ENCODE results near the gene GRM7. TPM values are rescaled to one million over a fixed set of nuclear protein-coding genes. Genes with fewer than 3 reads are reported as not detected.
A peak's percentile ranks its signal among the peaks of the same experiment; 100 is the strongest.

GRM7 gene
- total RNA-seq, 4 donors from 2014 or later = 0.09 TPM; not detected in 3

DNA sequence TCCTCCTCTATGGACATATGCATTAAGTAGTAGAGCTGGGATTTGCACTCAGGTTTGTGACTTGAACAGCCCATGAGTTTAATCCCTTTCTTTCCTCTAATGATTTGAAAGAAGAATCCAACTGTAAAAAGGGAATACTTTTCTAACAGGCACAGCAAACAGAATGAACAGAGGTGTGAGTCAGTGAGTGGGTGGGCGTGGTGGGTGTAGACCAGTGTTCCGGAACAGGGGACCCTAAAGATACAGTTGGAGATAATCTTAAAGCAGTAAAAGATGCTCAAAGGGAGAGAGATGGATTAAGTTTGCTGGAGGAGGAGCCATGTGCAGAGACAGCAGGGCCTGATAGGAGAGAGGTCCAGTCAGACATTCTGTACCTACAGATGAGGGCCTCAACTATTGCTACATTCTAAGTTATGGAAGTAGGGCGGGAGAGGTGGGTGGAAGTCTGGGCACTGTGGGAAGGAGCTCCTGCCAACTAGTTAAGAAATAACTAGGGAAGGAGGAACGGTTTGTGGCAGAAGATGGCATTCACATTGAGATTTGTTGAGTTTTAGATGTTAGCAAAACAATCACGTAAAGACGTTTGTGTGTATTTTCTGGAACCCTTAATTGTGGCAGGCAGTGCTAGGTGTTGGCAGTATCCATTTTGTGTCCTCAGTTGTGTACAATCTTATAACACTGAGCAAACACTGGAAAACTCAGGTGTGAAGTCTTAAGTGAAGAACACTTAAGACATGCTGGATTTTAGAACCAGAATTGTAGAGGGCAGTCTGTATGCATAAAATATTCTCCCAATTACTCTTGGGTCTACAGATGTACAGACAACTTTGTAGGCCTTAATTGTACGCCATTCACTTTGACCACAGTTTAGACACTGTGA is 511.0 kb downstream of the GRM7 start:
- H3K4me1 ChIP-seq = no peaks in the 10 kb centered on the region
- no peak for DNase-seq
- no peaks in the 10 kb centered on the region for H3K9me3 ChIP-seq
- WGBS, 2 donors = 61 to 66% methylated on average over 7 of the region's 7 CpGs
- TF ChIP-seq, protein P1, sequence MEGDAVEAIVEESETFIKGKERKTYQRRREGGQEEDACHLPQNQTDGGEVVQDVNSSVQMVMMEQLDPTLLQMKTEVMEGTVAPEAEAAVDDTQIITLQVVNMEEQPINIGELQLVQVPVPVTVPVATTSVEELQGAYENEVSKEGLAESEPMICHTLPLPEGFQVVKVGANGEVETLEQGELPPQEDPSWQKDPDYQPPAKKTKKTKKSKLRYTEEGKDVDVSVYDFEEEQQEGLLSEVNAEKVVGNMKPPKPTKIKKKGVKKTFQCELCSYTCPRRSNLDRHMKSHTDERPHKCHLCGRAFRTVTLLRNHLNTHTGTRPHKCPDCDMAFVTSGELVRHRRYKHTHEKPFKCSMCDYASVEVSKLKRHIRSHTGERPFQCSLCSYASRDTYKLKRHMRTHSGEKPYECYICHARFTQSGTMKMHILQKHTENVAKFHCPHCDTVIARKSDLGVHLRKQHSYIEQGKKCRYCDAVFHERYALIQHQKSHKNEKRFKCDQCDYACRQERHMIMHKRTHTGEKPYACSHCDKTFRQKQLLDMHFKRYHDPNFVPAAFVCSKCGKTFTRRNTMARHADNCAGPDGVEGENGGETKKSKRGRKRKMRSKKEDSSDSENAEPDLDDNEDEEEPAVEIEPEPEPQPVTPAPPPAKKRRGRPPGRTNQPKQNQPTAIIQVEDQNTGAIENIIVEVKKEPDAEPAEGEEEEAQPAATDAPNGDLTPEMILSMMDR (IDR thresholded peaks at IDR 0.05) = no peak
- no peak for TF ChIP-seq POLR2A (IDR thresholded peaks at IDR 0.05)
- intact Hi-C loops (cut with DNase I) = no loop called here
- H3K36me3 ChIP-seq = no peaks in the 10 kb centered on the region
- H3K4me3 ChIP-seq = no peak overlapping the region
- no peak overlapping the region for H3K27ac ChIP-seq
- no peaks in the 10 kb centered on the region for H3K27me3 ChIP-seq

DNA sequence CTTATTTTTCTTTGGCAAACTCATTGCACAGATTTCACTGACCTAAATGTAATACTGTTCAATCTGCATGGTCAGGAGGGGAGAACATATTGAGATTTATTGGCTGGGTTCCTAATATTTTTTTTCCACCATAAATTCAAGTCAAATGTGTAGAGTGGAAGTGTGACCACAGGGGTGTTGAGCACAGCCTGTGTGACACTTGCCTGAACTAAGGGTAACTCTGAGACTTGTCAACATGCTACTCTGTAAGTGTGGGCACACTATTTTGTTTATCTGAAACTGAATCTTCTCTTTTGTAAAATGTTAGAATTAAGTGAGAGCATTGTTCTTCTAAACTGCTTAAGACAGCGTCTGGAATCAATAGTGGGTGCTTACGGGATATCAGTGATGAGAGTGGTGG is 516.2 kb downstream of the GRM7 start:
- Histone ChIP-seq H3K36me3 (no peaks in the 10 kb centered on the region), H3K4me1 (no peaks in the 10 kb centered on the region), H3K9me3 (no peaks in the 10 kb centered on the region), H3K27ac (no peak overlapping the region), H3K4me3 (no peak overlapping the region), H3K27me3 (no peaks in the 10 kb centered on the region)
- 78 to 83% methylated on average over 2 of the region's 2 CpGs for WGBS, 2 donors
- intact Hi-C loops (cut with DNase I) = no loop called here
- TF ChIP-seq, protein P1 (IDR thresholded peaks at IDR 0.05) = no peak
- no peak for DNase-seq

DNA sequence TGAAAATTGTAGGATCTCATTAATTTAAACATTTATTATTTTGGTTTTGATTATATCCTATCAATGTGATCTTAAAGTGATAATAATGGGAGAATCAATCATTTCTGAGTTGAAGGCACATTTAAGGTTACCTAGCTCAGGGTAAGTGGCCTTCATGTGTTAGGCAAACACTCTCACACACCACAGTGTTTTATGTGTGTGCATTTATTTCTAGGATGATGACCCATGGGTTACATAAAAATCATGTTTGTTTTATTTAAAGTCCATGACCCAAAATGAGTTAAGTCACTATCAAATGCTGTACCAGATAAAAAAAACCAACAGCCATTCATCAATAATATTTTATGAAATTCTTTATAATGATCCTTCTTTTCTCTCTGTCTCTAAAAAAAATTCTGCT is 520.8 kb downstream of the GRM7 start:
- intact Hi-C loops (cut with DNase I) = no loop called here
- H3K27me3 ChIP-seq = no peaks in the 10 kb centered on the region
- H3K4me3 ChIP-seq = no peak overlapping the region
- peaks cover 0 to 7% (median 3%) of the 10 kb centered on the region in 3 donors for H3K4me1 ChIP-seq
- no peaks in the 10 kb centered on the region for H3K9me3 ChIP-seq
- DNase-seq = no peak
- TF ChIP-seq POLR2A (IDR thresholded peaks at IDR 0.05) = no peak
- TF ChIP-seq, protein P1 (IDR thresholded peaks at IDR 0.05) = no peak
- H3K36me3 ChIP-seq = no peaks in the 10 kb centered on the region
- no peak overlapping the region for H3K27ac ChIP-seq

DNA sequence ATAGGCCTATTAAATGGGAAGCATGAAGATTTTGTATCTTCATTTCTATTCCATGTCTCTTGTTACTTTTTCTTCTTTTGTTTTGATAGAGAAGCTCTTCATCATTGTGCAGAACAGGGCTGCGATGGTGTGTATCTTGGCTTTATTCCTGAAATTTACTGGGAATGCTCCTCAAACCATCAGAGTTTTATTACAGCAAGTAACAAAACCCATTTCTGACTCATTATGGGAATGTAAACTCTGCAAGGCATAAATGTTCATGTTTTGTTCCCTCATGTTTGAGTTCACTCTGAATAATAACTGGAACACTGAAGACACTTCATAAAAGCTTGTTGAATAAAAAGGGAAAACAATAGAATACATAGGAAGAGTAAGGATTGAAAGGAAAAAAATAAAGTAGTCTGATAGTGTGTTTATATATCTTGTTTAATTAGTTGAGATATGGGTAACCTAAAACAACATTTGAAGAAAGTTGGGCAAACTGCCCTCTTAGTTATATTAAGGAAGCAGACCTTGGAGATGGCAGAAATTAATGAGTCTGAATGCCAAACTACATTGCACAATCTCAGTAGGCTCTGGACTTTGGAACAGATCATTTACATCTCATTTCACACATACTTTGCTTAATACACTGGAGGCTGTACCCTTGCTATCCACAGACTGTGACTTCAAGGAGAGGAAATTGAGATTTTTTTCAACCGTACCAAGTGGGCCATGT is 521.5 kb downstream of the GRM7 start:
- H3K36me3 ChIP-seq = no peaks in the 10 kb centered on the region
- H3K4me1 ChIP-seq = peaks cover 0 to 7% (median 3%) of the 10 kb centered on the region in 3 donors
- H3K4me3 ChIP-seq = no peak overlapping the region
- TF ChIP-seq, protein P1 (IDR thresholded peaks at IDR 0.05) = no peak
- TF ChIP-seq POLR2A (IDR thresholded peaks at IDR 0.05) = no peak
- intact Hi-C loops (cut with DNase I) = no loop called here
- DNase-seq = no peak
- H3K9me3 ChIP-seq = no peaks in the 10 kb centered on the region
- peak overlapping the region in 2 of 4 donors; percentile 38 to 54 for H3K27ac ChIP-seq
- whole genome bisulfite sequencing, 2 donors = 21 to 39% methylated on average over 2 of the region's 2 CpGs
- H3K27me3 ChIP-seq = no peaks in the 10 kb centered on the region

DNA sequence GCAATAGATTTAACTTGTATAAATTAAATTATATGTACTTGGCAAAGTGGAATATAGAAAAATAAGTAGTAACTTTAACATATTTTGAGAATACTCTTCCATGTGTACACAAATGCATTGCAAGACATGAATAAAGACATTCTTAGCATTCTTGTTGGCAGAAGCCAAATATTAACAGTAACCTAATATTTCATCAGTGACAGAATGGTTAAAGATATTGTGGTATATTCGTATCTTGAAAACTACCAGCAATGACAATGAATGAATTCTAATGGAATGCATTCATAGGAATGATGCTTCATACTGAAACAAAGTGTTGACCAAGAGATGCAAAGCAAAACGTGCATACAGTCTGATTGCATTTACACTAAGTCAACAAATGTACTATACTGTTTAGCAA is 524.7 kb downstream of the GRM7 start:
- Histone ChIP-seq H3K27ac (no peak overlapping the region), H3K4me1 (peaks cover 0 to 7% (median 3%) of the 10 kb centered on the region in 3 donors), H3K9me3 (no peaks in the 10 kb centered on the region), H3K4me3 (no peak overlapping the region), H3K36me3 (no peaks in the 10 kb centered on the region), H3K27me3 (no peaks in the 10 kb centered on the region)
- 26 to 45% methylated on average over 2 of the region's 2 CpGs for WGBS, 2 donors
- TF ChIP-seq, protein P1 (IDR thresholded peaks at IDR 0.05) = no peak
- no peak for TF ChIP-seq POLR2A (IDR thresholded peaks at IDR 0.05)
- no peak for DNase-seq
- intact Hi-C loops (cut with DNase I) = no loop called here
